HG03439 (cell line): ENCODE measurements around the gene SEC23B.
A peak's percentile ranks its signal among the peaks of the same experiment; 100 is the strongest.
"Not testable (repeated sequence)": the region's sequence is repeated elsewhere in the genome, so short reads cannot be mapped to it uniquely, and the experiment has no call there.

Source experiments
- ATAC-seq: cut with Tn5 transposase; IDR thresholded peaks from one replicate; pipeline ENCODE4 v1.9.1; 2021; ENCODE audit warnings: mild to moderate bottlenecking, moderate library complexity; ENCODE audit not compliant: unreplicated experiment

Gene SEC23B

DNA sequence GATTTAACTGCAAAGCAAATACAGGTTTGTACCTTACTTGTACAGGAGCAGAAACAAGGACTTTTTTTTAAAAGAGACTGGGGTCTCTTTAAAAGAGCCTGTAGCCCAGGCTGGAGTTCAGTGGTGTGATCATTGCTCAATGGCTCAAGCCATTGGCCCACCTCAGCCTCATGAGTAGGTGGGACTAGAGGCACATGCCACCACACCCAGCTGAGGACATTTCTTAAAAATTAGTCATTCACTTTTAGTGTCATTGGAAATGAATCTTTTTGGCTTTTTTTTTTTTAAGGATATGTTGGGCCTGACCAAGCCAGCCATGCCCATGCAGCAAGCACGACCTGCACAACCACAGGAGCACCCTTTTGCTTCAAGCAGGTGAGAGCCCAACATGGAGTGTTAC lies 16.9 kb downstream of the SEC23B start:
- no peak for ATAC-seq

DNA sequence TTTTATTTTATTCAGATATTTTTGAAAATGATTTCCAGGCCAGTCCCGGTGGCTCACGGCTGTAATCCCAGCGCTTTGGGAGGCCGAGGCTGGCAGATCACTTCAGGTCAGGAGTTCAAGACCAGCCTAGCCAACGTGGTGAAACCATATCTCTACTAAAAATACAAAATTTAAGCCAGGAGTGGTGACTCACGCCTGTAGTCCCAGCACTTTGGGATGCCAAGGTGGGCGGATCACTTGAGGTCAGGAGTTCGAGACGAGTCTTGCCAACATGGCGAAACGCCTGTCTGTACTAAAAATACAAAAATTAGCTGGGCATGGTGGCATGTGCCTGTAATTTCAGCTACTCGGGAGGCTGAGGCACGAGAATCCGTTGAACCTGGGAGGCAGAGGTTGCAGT lies 19.0 kb downstream of the SEC23B start:
- not testable (repeated sequence) for ATAC-seq

DNA sequence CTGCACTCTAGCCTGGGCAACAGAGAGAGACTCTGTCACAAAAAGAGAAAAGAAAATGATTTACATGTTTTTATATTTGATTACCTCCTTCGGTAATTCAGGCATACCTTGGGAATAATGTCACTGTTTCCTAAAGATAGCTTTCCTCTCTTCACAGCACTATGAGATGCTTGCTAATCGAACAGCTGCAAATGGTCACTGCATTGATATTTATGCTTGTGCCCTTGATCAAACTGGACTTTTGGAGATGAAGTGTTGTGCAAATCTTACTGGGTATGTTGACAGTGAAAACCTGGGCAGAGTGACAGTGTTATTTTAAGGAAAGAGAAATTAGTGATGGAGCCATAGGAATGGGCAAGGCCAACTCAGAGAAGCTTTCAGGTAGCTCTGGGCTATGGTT lies 19.6 kb downstream of the SEC23B start:
- ATAC-seq, result no peak

DNA sequence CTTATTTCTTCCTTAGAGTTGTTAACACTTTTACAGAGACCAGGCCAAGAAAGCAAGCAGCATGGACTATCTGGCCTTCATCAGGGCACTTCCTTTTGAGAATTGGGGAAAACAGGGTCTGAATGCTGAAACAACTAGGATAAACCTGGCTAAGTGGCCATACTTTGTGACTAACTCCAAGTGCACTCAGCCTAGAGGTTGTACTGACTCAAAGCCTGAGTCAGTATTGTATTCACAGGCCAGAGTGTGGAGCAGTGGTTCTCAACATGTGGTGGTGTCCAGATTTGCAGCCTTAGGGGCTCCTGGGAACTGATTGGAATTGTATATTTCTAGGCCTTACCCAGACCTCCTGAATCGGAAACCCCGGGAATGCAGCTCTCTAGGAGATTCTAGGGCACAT lies 20.1 kb downstream of the SEC23B start:
- ATAC-seq, result no peak

DNA sequence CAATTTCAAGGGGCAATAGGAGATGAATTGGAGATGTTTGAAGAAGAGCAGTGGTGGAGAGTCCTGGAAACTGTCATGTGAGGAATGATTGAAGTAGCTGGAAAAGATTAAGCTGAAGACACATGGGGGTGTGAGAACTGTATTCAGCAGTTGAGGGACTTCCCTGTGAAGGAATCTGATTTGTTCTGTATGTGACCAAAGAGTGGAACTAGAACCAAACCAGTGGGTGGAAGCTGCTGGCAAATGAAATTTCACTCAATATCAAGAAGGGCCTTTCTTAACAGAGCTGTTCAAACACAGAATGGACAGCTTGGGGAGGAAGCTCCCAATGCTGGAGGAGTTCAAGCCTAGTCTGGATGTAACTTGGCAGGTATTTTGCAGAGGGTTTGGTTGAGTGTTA lies 21.3 kb downstream of the SEC23B start:
- no peak for ATAC-seq

DNA sequence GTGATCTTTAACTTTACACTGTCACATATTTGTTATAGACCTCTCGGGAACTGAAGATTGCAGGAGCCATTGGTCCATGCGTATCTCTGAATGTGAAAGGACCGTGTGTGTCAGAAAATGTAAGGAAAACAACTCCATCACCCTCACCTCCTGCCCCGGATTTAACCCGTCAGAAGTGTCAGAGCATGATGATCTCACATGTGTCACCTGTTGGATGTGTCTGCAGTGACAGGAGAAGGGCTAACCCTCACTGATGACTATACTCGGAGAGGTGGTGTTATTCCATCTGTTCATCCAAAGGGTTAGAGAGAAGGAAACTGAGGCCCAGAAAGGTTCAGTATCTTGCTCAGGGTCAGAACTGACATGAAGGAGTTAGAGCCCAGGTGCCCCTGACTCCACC lies 24.9 kb downstream of the SEC23B start:
- ATAC-seq, result no peak

DNA sequence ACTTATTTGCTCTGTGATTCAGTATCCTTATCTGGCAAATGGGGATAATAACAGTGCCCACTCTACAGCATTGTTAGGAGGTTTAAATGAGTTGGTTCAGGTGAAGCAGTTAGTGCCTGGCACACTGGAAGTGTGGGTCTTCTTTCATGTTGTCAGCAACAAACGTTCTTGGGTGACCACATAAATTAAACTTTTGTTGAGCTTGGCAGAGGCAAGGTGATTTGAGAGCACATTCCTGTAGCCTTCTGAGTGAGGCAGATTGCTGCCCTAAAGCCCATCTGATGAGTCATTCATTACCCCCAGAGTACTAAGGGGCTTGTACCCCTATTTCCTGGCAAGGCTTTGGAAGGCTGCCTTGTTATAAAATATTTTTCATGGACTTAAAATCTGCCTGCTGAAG lies 25.8 kb downstream of the SEC23B start:
- no peak for ATAC-seq

DNA sequence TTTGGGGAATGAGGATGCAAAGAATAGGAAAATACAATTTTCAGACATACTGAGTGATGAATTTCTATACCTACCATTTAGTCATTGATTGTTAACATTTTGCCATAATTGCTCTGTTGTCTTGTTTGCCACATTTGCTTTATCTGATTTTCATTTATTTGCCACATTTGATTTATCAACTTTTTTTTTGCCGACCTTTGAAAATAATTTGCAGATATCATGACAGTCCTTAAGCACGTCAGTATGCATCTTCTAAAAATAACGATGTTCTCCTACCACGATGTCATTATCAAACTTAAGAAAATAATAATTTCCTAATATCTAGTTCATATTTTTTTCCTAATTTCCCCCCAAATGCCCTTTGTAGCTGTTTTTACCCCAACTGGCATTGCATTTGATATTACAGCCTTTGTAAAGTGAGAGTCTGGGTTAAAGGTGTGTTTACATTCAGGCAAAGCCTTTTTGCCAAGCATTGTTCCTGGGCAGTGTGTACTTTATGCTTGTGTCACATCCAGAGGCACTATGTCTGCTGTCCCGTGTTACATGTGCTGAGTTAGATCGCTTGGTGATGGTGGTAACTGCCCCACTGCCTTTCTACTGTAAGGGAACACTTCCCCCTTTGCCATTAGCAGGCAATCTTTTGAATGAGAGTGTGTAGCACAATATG lies 26.4 kb downstream of the SEC23B start:
- ATAC-seq, result no peak

DNA sequence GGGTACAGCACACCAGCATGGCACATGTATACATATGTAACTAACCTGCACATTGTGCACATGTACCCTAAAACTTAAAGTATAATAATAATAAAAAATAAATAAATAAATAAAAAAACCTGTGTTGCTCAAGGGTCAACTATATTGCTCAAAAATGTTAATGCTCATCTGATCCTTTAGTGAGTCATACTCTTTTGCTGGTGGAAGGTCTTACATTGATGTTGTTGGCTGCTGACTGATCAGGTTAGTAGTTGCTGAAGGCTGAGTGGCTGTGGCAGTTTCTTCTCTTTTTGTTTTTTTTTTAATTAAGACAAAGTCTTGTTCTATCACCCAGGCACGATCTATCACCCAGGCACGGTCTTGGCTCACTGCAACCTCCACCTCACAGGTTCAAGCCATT lies 29.9 kb downstream of the SEC23B start:
- no peak for ATAC-seq

DNA sequence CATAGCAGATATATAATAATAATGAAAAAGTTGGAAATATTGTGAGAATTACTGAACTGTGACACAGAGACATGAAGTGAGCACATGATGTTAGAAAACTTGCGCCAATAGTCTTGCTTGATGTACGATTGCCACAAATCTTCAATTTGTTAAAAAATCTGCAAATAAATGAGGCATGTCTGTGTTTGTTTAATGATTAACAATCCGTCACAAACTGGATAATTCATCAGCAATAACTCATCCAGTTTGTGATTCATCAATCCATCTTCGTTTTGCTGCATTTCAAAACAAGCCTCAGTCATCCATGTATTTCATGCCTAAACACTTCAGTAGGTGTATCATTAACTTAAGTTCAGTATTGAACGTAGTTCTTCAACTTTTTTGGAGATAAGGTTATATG lies 34.0 kb downstream of the SEC23B start:
- ATAC-seq, result no peak

DNA sequence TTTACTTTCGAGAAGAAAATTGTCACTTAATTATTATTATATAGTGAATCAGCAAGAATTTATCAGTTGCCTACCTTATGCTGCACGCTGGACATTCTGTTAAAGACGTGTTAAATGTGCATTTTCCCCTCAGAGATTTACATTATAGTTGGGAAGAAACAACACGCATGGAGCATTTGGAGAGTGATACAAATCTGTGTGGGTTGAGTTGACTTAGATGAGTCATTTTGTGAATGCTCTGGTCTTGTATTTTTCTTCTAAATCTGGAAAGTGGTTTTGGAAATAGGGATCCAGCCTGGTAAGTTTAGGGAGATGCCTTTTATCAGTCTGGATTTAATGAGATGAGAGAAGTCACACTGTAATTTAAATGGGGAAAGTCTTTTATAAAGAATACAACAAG lies 35.5 kb downstream of the SEC23B start:
- no peak for ATAC-seq

DNA sequence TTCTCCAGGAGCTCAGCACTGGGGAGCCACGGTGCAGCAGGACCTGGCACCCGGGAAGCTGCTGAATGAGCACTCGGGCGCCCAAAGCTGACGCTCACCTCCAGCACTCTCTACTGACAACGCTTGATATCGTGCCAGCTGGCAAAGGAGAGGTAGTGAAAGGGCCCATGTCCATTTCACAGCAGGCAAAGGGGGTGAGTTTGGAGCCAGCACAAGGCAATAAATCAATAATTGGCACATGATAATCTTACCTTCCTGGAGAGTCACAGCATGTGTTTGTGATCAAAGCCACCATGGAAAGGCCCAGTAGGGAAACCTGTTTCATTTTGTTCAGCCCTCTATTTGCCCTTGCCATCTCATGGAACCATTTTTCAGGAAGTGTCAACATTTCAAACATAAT lies 36.2 kb downstream of the SEC23B start:
- no peak for ATAC-seq

DNA sequence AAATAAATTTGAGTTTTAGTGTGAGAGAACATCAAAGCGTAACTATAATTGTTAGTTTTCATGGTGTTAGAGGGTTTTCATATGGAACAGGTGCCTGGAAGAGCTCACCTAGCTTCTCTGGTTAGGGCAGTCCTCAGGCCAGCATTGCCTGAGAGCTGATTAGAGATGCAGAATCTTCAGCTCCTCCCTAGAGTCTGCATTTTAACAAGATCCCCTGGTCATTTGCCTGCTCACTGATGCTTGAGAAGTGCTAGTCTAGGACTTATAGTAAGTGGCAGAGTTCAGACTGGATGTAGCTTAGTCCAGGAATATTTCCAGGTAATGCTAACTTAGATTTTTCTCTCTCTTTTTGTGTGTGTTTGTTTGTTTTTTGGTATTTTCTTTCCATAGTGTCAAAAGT lies 37.8 kb downstream of the SEC23B start:
- no peak for ATAC-seq

DNA sequence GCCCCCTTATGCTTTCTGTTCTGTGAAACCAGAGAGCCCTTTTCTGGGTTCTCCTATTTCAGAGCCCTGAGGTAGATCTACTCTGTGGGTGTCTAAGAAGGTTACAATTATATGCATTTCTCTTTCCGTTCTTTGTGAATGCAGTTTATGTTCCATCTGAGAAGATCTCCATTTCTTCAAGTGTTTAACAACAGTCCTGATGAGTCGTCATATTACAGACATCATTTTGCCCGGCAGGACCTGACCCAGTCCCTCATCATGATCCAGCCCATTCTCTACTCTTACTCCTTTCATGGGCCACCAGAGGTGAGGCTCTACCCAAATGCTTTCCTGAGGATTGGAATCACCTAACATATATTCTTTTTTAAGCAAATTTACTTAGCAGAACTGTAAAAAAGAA lies 40.7 kb downstream of the SEC23B start:
- no peak for ATAC-seq

DNA sequence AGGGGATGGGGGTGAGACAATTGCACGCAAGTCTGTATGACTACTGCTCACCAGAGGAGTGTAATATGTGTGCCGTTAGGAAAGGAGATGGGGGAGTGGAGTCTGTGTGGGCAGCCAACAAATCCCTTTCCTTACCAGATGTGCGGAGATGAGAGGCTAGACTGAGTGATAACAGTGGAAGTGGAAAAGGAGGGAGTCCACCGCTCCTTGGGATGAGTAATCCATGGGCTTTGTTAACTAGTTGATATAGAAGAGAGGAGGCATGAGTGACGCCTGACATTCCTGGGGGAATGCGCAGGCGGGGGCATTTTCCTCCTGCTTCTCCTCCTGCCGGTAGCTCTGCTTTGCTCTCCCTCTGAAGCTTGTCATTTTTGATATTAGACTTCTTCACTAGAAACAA lies 46.0 kb downstream of the SEC23B start:
- no peak for ATAC-seq

DNA sequence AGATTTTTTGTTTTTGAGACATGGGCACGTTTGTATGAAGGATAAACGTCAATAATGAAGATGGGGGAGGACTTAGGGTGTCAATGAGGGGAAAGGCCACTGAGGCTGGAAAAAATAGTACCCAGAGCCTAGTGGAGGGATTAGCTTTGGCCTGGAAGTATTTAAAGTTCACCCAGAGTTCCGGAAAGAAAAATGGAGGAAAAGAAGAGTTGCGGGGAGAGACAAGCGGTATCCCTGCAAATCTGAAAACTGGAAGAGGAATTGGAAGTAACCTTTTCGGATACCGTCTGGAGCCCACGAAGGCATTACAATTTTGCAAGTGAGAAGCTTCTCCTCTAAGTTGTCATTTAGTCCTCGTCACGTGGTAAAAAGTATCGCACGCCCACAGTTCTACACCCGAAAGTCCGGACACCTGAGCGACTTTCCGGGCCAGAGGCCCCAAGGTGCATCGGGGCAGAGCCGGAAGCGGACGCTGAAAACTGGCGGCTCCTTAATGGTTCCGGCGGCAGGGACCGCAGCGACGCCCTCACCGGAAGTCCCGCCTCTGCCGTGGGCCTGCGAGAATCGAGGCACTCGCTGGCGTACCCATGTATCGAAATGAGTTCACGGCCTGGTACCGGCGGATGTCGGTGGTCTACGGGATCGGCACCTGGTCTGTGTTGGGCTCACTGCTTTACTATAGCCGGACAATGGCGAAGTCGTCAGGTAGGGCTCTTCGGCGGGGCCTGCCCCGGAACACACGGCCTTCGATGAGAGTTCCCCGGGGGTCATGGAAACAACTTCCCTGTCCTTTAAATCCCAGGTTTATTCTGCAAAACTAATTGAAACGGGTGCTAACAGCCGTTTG lies 59.4 kb downstream of the SEC23B start, which contains the start of gene SMIM26:
Gene SMIM26, plus strand, starts transcription at position 541 of the 847 bp plus-strand sequence. Its CDS starts 47 bp downstream, at position 588.
- peak; percentile 98 for ATAC-seq

DNA sequence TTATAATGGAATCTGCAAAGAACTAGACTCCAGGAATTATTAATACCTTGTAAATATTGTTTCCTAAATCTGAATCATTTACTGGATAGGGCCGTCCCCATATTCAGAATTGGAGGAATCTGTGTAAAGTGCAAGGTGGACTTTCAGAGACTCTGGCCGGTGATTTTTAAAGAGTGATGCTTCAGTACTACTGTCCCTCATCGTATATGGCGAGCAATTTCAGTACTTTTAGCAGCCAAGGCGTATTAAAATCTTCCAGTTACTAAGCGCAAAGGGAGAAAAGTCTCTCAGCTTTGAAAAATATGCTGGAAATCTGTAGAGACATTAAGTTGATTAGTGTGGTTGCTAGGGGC lies 60.0 kb downstream of the SEC23B start:
- ATAC-seq, result peak; percentile 15

DNA sequence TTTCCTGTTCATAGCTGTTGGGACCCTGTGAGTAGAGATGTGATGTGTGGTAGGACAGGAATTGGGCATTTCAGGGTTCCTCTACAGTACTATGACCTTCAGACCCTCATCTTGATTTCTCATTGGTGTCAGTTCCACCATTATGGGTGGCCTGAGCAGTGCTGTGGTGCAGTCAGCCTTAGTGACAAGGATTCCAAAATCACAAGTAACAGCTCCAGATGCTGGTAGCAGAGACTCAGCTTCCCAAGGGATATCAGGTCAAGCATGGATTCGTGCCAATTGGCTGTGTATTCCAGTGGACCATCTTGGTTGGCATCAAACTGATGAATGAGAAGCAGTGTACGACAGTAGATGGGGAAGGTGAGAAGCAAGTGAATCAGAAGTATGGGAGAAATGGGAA lies 63.3 kb downstream of the SEC23B start:
- no peak for ATAC-seq

DNA sequence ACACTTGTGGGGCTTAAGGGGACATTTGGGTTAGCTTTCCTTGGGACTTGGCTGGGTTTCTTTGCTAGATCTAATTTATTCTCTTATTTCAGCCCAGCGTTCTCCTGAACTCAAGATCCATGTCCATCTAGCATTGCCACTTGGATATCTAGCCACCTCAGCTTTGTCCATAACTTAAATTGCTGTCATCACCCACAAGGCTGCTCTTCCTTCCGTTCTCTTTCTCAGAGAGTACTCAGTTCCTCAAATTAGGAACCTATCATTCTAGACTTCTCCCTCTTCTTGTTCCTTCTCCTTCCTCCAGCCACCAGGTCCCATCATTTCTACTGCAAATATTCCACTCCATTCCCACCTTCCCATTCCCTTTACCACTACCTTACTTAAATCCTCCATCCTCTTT lies 63.8 kb downstream of the SEC23B start:
- ATAC-seq, result no peak

DNA sequence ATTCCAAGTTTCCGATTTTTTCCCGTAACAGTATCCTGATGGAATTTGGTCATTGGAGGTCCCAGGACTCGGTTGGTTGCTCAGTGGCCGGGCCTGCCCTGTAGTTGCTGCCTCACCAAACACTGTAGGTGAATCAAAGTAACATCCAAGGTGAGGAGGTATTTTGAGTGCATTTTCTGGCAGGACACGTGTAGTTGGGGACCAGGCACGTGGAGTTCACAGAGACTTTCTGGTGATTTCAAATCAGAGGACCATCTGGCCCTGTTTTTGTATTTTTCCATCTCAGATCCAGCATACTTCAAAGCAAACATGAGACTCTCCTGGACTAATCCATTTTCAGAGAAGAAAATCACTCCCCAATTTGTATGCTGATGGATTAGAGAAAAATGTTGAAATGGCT lies 70.2 kb downstream of the SEC23B start:
- ATAC-seq, result no peak

DNA sequence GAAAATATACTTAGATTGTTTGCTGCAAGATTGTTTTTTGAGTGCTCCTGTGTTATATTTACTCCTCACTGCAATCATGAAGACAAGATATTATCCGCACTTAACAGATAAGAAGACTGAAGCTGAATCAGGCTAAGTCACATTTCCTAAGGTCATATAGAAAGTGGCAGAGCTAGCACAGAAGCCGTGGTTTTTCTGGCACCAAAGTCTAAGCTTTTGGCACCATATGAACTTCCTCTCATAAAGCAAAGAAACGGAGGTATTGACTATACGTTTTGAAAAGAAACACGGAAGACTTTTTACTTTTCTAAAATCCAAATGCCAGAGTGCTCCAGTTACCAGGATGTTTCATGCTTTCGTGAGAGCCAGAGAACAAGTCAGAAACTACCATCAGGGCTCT lies 70.8 kb downstream of the SEC23B start:
- no peak for ATAC-seq

DNA sequence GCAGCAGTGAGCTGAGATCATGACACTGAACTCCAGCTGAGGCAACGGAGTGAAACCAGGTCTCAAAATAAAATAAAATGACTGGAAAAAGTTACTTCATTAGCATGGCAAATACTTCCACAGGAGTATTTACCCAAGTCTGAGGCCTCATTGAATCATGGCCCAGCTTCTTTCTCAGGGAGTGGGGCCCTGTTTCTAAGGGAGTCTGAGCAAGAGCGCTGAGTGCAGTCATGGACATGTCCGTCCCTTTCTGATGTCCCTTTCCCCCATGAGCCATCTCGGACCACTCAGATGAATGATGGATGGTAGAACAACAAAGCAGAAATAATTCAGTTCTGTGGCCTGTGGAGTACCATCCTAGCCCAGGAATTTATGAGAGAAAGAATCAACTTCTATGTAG lies 72.3 kb downstream of the SEC23B start:
- ATAC-seq, result no peak

DNA sequence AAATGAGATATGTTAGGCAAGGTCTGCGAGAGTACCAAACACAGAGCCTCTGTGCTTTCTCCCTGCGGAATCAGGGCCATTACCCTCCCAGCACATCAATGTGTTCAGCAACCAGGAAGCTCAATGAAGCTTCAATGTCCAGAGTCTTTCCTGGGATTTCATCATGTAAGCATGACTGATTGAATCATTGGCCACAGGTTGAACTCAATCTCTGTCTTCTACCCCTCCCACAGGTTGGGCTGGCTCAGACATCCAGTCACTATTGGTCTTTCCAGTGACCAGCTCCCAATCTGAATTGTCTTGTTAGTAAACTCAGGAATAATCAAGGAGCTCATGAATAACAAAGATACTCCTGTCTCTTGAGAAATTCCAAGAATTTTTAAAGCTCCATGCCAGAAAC lies 77.4 kb downstream of the SEC23B start:
- no peak for ATAC-seq
